Glutamatergic neuron (in vitro differentiated cells): Measurements from ENCODE around the gene HIRIP3. TPM values are rescaled to one million over a fixed set of nuclear protein-coding genes. Genes with fewer than 3 reads are reported as not detected.

Source experiments
- DNase-seq: peaks from one replicate; pipeline ENCODE4 v3.0.0; 2022
- H3K27ac Mint-ChIP-seq: one replicate; pipeline ENCODE4 v1.8.0; 2020; ENCODE audit warnings: mild to moderate bottlenecking, mixed read lengths, inconsistent platforms; ENCODE audit not compliant: unreplicated experiment
- H3K27me3 Mint-ChIP-seq: one replicate; pipeline ENCODE4 v1.8.0; 2020; ENCODE audit warnings: mild to moderate bottlenecking, moderate library complexity, mixed read lengths, inconsistent platforms; ENCODE audit not compliant: unreplicated experiment
- H3K36me3 Mint-ChIP-seq: one replicate; pipeline ENCODE4 v1.8.0; 2020; ENCODE audit warnings: mild to moderate bottlenecking, mixed read lengths, inconsistent platforms; ENCODE audit not compliant: unreplicated experiment
- H3K4me1 Mint-ChIP-seq: one replicate; pipeline ENCODE4 v1.8.0; 2020; ENCODE audit warnings: mild to moderate bottlenecking, low read depth, mixed read lengths, inconsistent platforms; ENCODE audit not compliant: unreplicated experiment
- H3K4me3 Mint-ChIP-seq: one replicate; pipeline ENCODE4 v1.8.0; 2020; ENCODE audit warnings: mild to moderate bottlenecking, mixed read lengths, inconsistent platforms; ENCODE audit not compliant: unreplicated experiment
- H3K9me3 Mint-ChIP-seq: one replicate; pipeline ENCODE4 v1.8.0; 2020; ENCODE audit warnings: mild to moderate bottlenecking, moderate library complexity, mixed read lengths, inconsistent platforms; ENCODE audit not compliant: unreplicated experiment
- total RNA-seq: library from RNA; stranded (reverse); fragmentation: NEBNext Ultra II Directional; extraction: Animal tissue kit (Norgen Biotek cat#: 25700); gene quantifications from one replicate; pipeline ENCODE4 v1.2.1, GENCODE V29; 2021; ENCODE audit not compliant: unreplicated experiment
- TF ChIP-seq, protein P1 (sequence below): fragments of 200-600 bp; sonication (generic); IDR thresholded peaks from one replicate; pipeline ENCODE4 v1.5.0; 2021; ENCODE audit not compliant: partially characterized antibody, unreplicated experiment

Gene HIRIP3
- total RNA-seq, 1 donor from 2014 or later = 12.2 TPM

DNA sequence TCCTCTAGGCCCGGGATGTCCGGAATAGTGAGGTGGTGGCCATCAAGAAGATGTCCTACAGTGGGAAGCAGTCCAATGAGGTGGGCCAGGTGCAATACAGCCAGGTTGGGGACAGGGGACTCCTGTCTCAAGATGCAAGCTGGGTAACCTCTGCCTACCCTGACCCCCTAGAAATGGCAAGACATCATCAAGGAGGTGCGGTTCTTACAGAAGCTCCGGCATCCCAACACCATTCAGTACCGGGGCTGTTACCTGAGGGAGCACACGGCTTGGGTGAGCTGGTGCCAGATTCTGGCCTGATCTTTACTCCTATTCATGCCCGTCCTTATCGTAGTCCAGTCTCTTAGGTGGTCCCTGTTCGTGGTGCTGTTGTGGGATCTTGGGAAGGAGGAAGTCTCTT is 17.3 kb downstream of the HIRIP3 start:
- Mint-ChIP-seq H3K4me1 (peaks cover 25% of the 10 kb centered on the region), H3K36me3 (peaks cover 4% of the 10 kb centered on the region), H3K27me3 (peaks cover 8% of the 10 kb centered on the region), H3K27ac (no peak overlapping the region), H3K9me3 (peaks cover 15% of the 10 kb centered on the region), H3K4me3 (no peak overlapping the region)
- TF ChIP-seq, protein P1, sequence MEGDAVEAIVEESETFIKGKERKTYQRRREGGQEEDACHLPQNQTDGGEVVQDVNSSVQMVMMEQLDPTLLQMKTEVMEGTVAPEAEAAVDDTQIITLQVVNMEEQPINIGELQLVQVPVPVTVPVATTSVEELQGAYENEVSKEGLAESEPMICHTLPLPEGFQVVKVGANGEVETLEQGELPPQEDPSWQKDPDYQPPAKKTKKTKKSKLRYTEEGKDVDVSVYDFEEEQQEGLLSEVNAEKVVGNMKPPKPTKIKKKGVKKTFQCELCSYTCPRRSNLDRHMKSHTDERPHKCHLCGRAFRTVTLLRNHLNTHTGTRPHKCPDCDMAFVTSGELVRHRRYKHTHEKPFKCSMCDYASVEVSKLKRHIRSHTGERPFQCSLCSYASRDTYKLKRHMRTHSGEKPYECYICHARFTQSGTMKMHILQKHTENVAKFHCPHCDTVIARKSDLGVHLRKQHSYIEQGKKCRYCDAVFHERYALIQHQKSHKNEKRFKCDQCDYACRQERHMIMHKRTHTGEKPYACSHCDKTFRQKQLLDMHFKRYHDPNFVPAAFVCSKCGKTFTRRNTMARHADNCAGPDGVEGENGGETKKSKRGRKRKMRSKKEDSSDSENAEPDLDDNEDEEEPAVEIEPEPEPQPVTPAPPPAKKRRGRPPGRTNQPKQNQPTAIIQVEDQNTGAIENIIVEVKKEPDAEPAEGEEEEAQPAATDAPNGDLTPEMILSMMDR = no peak
- DNase-seq = no peak

DNA sequence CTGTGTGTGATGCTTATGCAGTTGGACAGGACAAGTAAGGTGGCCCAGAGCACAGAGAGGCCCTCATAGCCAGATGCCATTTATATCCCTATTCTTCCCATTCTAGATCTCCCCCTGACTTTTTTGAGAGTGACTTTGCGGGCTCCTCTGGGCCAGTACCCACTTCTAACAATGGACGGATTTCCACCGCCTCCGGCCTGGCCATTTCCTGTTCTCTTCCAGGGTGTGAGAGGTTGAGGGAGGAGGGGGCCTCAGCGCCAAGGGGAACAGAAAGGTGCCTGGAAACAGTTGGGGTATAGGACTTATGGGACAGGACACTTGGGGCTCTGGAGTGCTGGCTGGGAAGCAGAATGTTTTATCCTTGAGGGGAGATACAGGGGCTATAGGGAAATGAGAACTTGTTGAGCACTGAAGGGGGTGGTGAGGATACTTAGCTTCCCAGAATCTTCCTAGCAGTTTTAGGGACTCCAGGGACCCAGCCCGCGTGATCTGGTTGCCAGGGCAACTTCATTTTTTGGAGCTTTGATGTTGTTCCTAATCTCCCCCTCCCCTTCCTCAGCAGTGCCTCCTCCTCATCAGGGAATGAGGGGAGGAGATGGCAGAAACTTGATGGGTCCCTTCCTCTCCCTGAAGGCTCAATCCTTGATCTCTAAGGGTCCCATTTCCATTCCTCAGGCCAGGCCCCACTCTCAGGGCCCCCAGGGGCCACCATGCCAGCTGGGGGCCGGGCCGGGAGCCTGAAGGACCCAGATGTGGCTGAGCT is 18.2 kb downstream of the HIRIP3 start:
- peaks cover 7% of the 10 kb centered on the region for H3K27me3 Mint-ChIP-seq
- H3K4me1 Mint-ChIP-seq = peaks cover 25% of the 10 kb centered on the region
- no peak for DNase-seq
- peaks cover 4% of the 10 kb centered on the region for H3K36me3 Mint-ChIP-seq
- no peak overlapping the region for H3K27ac Mint-ChIP-seq
- H3K9me3 Mint-ChIP-seq = peaks cover 18% of the 10 kb centered on the region
- H3K4me3 Mint-ChIP-seq = peak overlapping the region; percentile 57
- TF ChIP-seq, protein P1 = no peak

DNA sequence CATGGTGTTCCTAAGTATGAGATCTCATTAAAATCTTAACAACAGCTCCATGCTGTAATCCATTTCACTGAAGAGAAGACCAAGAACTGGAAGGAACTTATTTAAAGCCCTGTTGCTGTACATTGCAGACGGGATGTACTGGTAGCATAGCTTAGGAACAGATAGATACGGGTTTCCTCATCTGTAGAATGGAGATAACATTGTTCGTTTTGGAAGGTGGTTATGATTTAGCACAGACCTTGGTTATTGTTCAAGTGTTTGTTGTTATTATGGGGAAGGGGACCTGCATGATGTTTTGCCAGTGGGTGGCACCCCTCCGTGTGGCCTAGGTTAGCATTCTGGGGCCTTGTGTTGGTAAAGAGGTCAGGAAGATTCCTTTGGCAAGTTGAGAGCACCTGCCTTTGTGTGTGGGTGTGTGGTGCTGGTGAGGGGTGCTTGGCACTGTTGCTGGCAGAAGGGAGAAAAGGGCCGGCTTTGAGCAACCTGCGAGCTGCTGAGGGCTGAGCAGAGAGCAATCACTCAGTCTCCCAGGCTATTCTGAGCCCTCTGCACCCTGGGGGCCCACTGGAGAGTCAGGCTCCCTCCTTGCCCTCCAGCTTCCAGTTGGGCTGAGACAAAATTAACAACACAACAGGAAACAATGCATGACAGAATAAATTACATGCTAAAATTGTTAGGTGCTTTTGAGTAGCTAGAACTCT is 19.5 kb downstream of the HIRIP3 start:
- Mint-ChIP-seq H3K4me1 (peaks cover 25% of the 10 kb centered on the region), H3K36me3 (peaks cover 4% of the 10 kb centered on the region), H3K27me3 (peaks cover 7% of the 10 kb centered on the region), H3K27ac (peak overlapping the region; percentile 83), H3K4me3 (peak overlapping the region; percentile 94), H3K9me3 (peaks cover 18% of the 10 kb centered on the region)
- no peak for DNase-seq
- TF ChIP-seq, protein P1 = no peak

DNA sequence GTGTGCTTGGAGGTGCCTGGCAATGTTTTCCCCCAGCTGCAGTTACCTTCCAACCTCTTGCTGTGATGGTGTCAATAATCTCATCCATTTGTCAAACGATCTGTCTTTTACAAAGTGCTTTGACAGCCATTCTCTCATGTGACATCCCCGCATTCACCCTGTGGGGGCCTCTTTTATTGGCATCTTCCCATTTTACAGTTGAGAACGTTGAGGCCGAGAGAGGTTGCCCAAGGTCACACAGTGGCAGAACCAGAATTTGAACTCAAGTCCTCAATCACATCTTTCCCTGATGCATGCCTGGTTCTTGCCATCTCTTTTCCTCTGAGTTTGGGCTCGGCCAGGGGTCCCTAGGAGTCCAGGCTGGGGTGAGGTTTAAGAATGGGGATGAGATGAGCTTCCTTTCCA is 20.3 kb downstream of the HIRIP3 start:
- no peaks in the 10 kb centered on the region for H3K36me3 Mint-ChIP-seq
- H3K27ac Mint-ChIP-seq = peak overlapping the region; percentile 83
- H3K27me3 Mint-ChIP-seq = peaks cover 7% of the 10 kb centered on the region
- peaks cover 25% of the 10 kb centered on the region for H3K4me1 Mint-ChIP-seq
- TF ChIP-seq, protein P1 = no peak
- peaks cover 18% of the 10 kb centered on the region for H3K9me3 Mint-ChIP-seq
- H3K4me3 Mint-ChIP-seq = peak overlapping the region; percentile 94
- no peak for DNase-seq
